HEK293 (cell line): ENCODE measurements around the gene EYS.

Experiments used
- CTCF ChIA-PET: fragments of 350-600 bp; formaldehyde crosslinking; extraction: SDS; loops from one replicate; lab custom pipeline; 2021; ENCODE audit warnings: antibody characterized with exemption; lab: Yijun Ruan, JAX
- POLR2A ChIA-PET: fragments of 300-600 bp; formaldehyde crosslinking; extraction: SDS; loops from one replicate; lab custom pipeline; 2020; ENCODE audit warnings: antibody characterized with exemption, inconsistent platforms; lab: Yijun Ruan, JAX
- H3K27ac ChIP-seq: fragments of 200-500 bp; sonication (Bioruptor generic); 2 replicates; pipeline ENCODE4 v1.5.1; 2014; ENCODE audit warnings: low read depth, low read length, control low read depth, inconsistent platforms; ENCODE audit errors: extremely low read depth
- H3K36me3 ChIP-seq, 2 experiments: fragments of 200-500 bp in 1 of 2; sonication (Bioruptor generic) in 1 of 2; 1 replicate in 1 of 2; 2 replicates in 1 of 2; pipeline ENCODE4 v1.5.1; 2014 to 2017; ENCODE audit warnings: inconsistent platforms in 2 of 2, low read length in 2 of 2; ENCODE audit not compliant: control insufficient read depth in 2 of 2, insufficient read depth in 1 of 2
- H3K4me1 ChIP-seq: fragments of 200-500 bp; sonication (Bioruptor generic); 2 replicates; pipeline ENCODE4 v1.5.1; 2014; ENCODE audit warnings: mild to moderate bottlenecking, low read length, inconsistent platforms; ENCODE audit not compliant: control insufficient read depth, insufficient read depth
- H3K4me3 ChIP-seq: 2 replicates; pipeline ENCODE4 v1.5.1; 2011; ENCODE audit warnings: low read depth, mild to moderate bottlenecking, control low read depth, low read length, moderate library complexity
- H3K9me3 ChIP-seq: fragments of 200-500 bp; sonication (Bioruptor generic); 2 replicates; pipeline ENCODE4 v1.5.1; 2014; ENCODE audit warnings: low read depth, low read length, inconsistent platforms; ENCODE audit not compliant: control insufficient read depth, insufficient read depth
- GFI1B ChIP-seq: fragments of 450-650 bp; formaldehyde crosslinking; IDR thresholded peaks from 2 replicates; pipeline ENCODE4 v1.5.1; 2016; ENCODE audit warnings: missing biosample characterization, missing genetic modification characterization
- GLI2 ChIP-seq: fragments of 450-650 bp; formaldehyde crosslinking; IDR thresholded peaks from 2 replicates; pipeline ENCODE4; 2017; ENCODE audit warnings: missing biosample characterization, missing genetic modification characterization, low read depth, borderline replicate concordance
- KLF1 ChIP-seq: fragments of 450-650 bp; formaldehyde crosslinking; IDR thresholded peaks from 2 replicates; pipeline ENCODE4 v1.5.1; 2016; ENCODE audit warnings: missing biosample characterization, missing genetic modification characterization
- OVOL3 ChIP-seq: fragments of 450-650 bp; formaldehyde crosslinking; IDR thresholded peaks from 2 replicates; pipeline ENCODE4 v1.5.1; 2016; ENCODE audit warnings: missing biosample characterization, missing genetic modification characterization
- SP2 ChIP-seq: fragments of 450-650 bp; formaldehyde crosslinking; IDR thresholded peaks from 2 replicates; pipeline ENCODE4 v1.5.1; 2016; ENCODE audit warnings: missing biosample characterization, missing genetic modification characterization
- SP7 ChIP-seq: fragments of 450-650 bp; formaldehyde crosslinking; IDR thresholded peaks from 2 replicates; pipeline ENCODE4 v1.5.1; 2016; ENCODE audit warnings: missing biosample characterization, missing genetic modification characterization
- TCF7L2 ChIP-seq: IDR thresholded peaks from 2 replicates; pipeline ENCODE4 v1.6.1; 2011; ENCODE audit warnings: low read depth, mild to moderate bottlenecking, inconsistent platforms, low read length, moderate library complexity, borderline replicate concordance
- ZBTB20 ChIP-seq: fragments of 450-650 bp; formaldehyde crosslinking; IDR thresholded peaks from 2 replicates; pipeline ENCODE4 v1.5.1; 2016; ENCODE audit warnings: missing biosample characterization, missing genetic modification characterization
- ZBTB8A ChIP-seq: fragments of 450-650 bp; formaldehyde crosslinking; IDR thresholded peaks from 2 replicates; pipeline ENCODE4 v1.5.1; 2016; ENCODE audit warnings: missing biosample characterization, missing genetic modification characterization
- ZFP41 ChIP-seq: fragments of 450-650 bp; formaldehyde crosslinking; IDR thresholded peaks from 2 replicates; pipeline ENCODE4 v1.5.1; 2016; ENCODE audit warnings: missing biosample characterization, missing genetic modification characterization, borderline replicate concordance
- ZNF114 ChIP-seq: fragments of 450-650 bp; formaldehyde crosslinking; IDR thresholded peaks from 2 replicates; pipeline ENCODE4 v1.5.0; 2017; ENCODE audit warnings: missing biosample characterization, missing genetic modification characterization
- ZNF18 ChIP-seq: fragments of 450-650 bp; formaldehyde crosslinking; IDR thresholded peaks from 2 replicates; pipeline ENCODE4 v1.5.1; 2016; ENCODE audit warnings: missing biosample characterization, missing genetic modification characterization
- ZNF223 ChIP-seq: fragments of 450-650 bp; formaldehyde crosslinking; IDR thresholded peaks from 2 replicates; pipeline ENCODE4 v1.5.1; 2016; ENCODE audit warnings: missing biosample characterization, missing genetic modification characterization
- ZNF26 ChIP-seq: fragments of 450-650 bp; formaldehyde crosslinking; IDR thresholded peaks from 2 replicates; pipeline ENCODE4 v1.5.1; 2016; ENCODE audit warnings: missing biosample characterization, missing genetic modification characterization
- ZNF280C ChIP-seq: fragments of 450-650 bp; formaldehyde crosslinking; IDR thresholded peaks from 2 replicates; pipeline ENCODE4 v1.5.1; 2016; ENCODE audit warnings: missing biosample characterization, missing genetic modification characterization
- ZNF302 ChIP-seq: fragments of 450-650 bp; formaldehyde crosslinking; IDR thresholded peaks from 2 replicates; pipeline ENCODE4 v1.5.1; 2016; ENCODE audit warnings: missing biosample characterization, missing genetic modification characterization, low read depth
- ZNF398 ChIP-seq: fragments of 450-650 bp; formaldehyde crosslinking; IDR thresholded peaks from 2 replicates; pipeline ENCODE4 v1.5.1; 2017; ENCODE audit warnings: missing biosample characterization, missing genetic modification characterization
- ZNF416 ChIP-seq: fragments of 450-650 bp; formaldehyde crosslinking; IDR thresholded peaks from 2 replicates; pipeline ENCODE4 v1.5.1; 2016; ENCODE audit warnings: missing biosample characterization, missing genetic modification characterization
- ZNF48 ChIP-seq: fragments of 450-650 bp; formaldehyde crosslinking; IDR thresholded peaks from 2 replicates; pipeline ENCODE4 v1.5.1; 2016; ENCODE audit warnings: missing biosample characterization, missing genetic modification characterization
- ZNF501 ChIP-seq: fragments of 450-650 bp; formaldehyde crosslinking; IDR thresholded peaks from 2 replicates; pipeline ENCODE4 v1.5.1; 2016; ENCODE audit warnings: missing biosample characterization, missing genetic modification characterization
- ZNF529 ChIP-seq: fragments of 450-650 bp; formaldehyde crosslinking; IDR thresholded peaks from 2 replicates; pipeline ENCODE4 v1.5.1; 2017; ENCODE audit warnings: missing genetic modification characterization, missing biosample characterization; ENCODE audit not compliant: insufficient replicate concordance
- ZNF585B ChIP-seq: fragments of 450-650 bp; formaldehyde crosslinking; IDR thresholded peaks from 2 replicates; pipeline ENCODE4 v1.5.1; 2016; ENCODE audit warnings: missing biosample characterization, missing genetic modification characterization
- ZNF610 ChIP-seq: fragments of 450-650 bp; formaldehyde crosslinking; IDR thresholded peaks from 2 replicates; pipeline ENCODE4 v1.5.1; 2016; ENCODE audit warnings: missing biosample characterization, missing genetic modification characterization, borderline replicate concordance
- ZNF623 ChIP-seq: fragments of 450-650 bp; formaldehyde crosslinking; IDR thresholded peaks from 2 replicates; pipeline ENCODE4 v1.5.1; 2016; ENCODE audit warnings: missing biosample characterization, missing genetic modification characterization
- ZNF639 ChIP-seq: fragments of 450-650 bp; formaldehyde crosslinking; IDR thresholded peaks from 2 replicates; pipeline ENCODE4 v1.5.1; 2016; ENCODE audit warnings: missing biosample characterization, missing genetic modification characterization
- ZNF747 ChIP-seq: fragments of 450-650 bp; formaldehyde crosslinking; IDR thresholded peaks from 2 replicates; pipeline ENCODE4 v1.5.1; 2016; ENCODE audit warnings: missing biosample characterization, missing genetic modification characterization
- ZNF768 ChIP-seq: fragments of 450-650 bp; formaldehyde crosslinking; IDR thresholded peaks from 2 replicates; pipeline ENCODE4 v1.5.1; 2018; ENCODE audit warnings: missing biosample characterization, mild to moderate bottlenecking, missing genetic modification characterization
- ZNF785 ChIP-seq: fragments of 450-650 bp; formaldehyde crosslinking; IDR thresholded peaks from 2 replicates; pipeline ENCODE4 v1.5.1; 2016; ENCODE audit warnings: missing biosample characterization, missing genetic modification characterization
- ZNF792 ChIP-seq: fragments of 450-650 bp; formaldehyde crosslinking; IDR thresholded peaks from 2 replicates; pipeline ENCODE4 v1.5.1; 2016; ENCODE audit warnings: missing biosample characterization, missing genetic modification characterization

EYS gene

GRCh38 chr6:63985223-63985622, 1721.8 kb downstream of the EYS start (continued):
- TF ChIP-seq ZNF18 (tag by site-specific recombination) (no peak), ZNF623 (tag by site-specific recombination) (no peak), ZNF26 (no peak)
- TF ChIP-seq, all 188 proteins: peak for 0

GRCh38 chr6:63975699-63976098, 1731.3 kb downstream of the EYS start:
- TF ChIP-seq ZNF48 (tag by site-specific recombination) (no peak), GLI2 (no peak), KLF1 (tag by site-specific recombination) (no peak), ZNF585B (no peak), ZNF223 (tag by site-specific recombination) (no peak), ZNF114 (no peak), ZNF792 (tag by site-specific recombination) (no peak), ZNF416 (tag by site-specific recombination) (no peak), ZNF302 (no peak), ZNF398 (tag by site-specific recombination) (no peak), ZBTB20 (tag by site-specific recombination) (no peak), ZNF639 (tag by site-specific recombination) (no peak), ZBTB8A (no peak)
- no peaks in the 10 kb centered on the region for H3K4me1 ChIP-seq
- ChIA-PET CTCF (interaction anchor here (0.5 kb wide), 1 partner anchor 25 kb away, joined by 4 read pairs; no protein-coding TSS in a partner anchor), POLR2A (no interaction called here)
- no peak overlapping the region for H3K27ac ChIP-seq
- no peaks in the 10 kb centered on the region for H3K36me3 ChIP-seq
- no peak overlapping the region for H3K4me3 ChIP-seq
- no peaks in the 10 kb centered on the region for H3K9me3 ChIP-seq

GRCh38 chr6:63968650-63969049, 1738.4 kb downstream of the EYS start:
- Histone ChIP-seq H3K36me3 (no peaks in the 10 kb centered on the region), H3K4me1 (no peaks in the 10 kb centered on the region), H3K4me3 (no peak overlapping the region), H3K9me3 (no peaks in the 10 kb centered on the region), H3K27ac (no peak overlapping the region)
- CTCF ChIA-PET = interaction anchor here (0.7 kb wide), 1 partner anchor 343 kb away, joined by 3 read pairs; no protein-coding TSS in a partner anchor
- POLR2A ChIA-PET = no interaction called here
- TF ChIP-seq ZNF623 (tag by site-specific recombination) (no peak), SP2 (tag by site-specific recombination) (no peak), ZNF747 (no peak), ZNF529 (no peak), SP7 (tag by site-specific recombination) (no peak), ZFP41 (tag by site-specific recombination) (no peak), GFI1B (tag by site-specific recombination) (no peak), OVOL3 (tag by site-specific recombination) (no peak), ZNF785 (tag by site-specific recombination) (no peak), TCF7L2 (no peak), ZNF501 (tag by site-specific recombination) (no peak), ZNF768 (tag by site-specific recombination) (no peak), ZNF610 (no peak), ZNF280C (tag by site-specific recombination) (no peak)
